Adipocyte (in vitro differentiated cells): Measurements from ENCODE around the gene STOML2.
A peak's percentile ranks its signal among the peaks of the same experiment; 100 is the strongest.
"Not testable (repeated sequence)": the region's sequence is repeated elsewhere in the genome, so short reads cannot be mapped to it uniquely, and the experiment has no call there.

Experiments used
- DNase-seq: peaks from one replicate; pipeline ENCODE4 v3.0.0-alpha.2; 2015; ENCODE audit warnings: low read depth
- H3K27me3 ChIP-seq: replicated peaks from 2 replicates; pipeline ENCODE4 v1.7.0; 2013; ENCODE audit warnings: mild to moderate bottlenecking, low read length, moderate library complexity; ENCODE audit not compliant: control insufficient read depth, insufficient read depth
- H3K36me3 ChIP-seq: 2 replicates; pipeline ENCODE4 v1.7.0; 2013; ENCODE audit warnings: low read length, mild to moderate bottlenecking, moderate library complexity; ENCODE audit not compliant: control insufficient read depth, insufficient read depth, severe bottlenecking
- H3K4me1 ChIP-seq: 2 replicates; pipeline ENCODE4 v1.7.0; 2013; ENCODE audit warnings: mild to moderate bottlenecking, low read length, moderate library complexity; ENCODE audit not compliant: control insufficient read depth, insufficient read depth
- H3K4me3 ChIP-seq: 2 replicates; pipeline ENCODE4 v1.7.0; 2013; ENCODE audit warnings: mild to moderate bottlenecking, low read length, moderate library complexity
- H3K9ac ChIP-seq: 2 replicates; pipeline ENCODE4 v1.7.0; 2013; ENCODE audit warnings: mild to moderate bottlenecking, low read length, moderate library complexity
- H3K9me3 ChIP-seq: 2 replicates; pipeline ENCODE4 v1.7.0; 2013; ENCODE audit warnings: mild to moderate bottlenecking, low read length, moderate library complexity; ENCODE audit not compliant: control insufficient read depth

Gene STOML2, protein sequence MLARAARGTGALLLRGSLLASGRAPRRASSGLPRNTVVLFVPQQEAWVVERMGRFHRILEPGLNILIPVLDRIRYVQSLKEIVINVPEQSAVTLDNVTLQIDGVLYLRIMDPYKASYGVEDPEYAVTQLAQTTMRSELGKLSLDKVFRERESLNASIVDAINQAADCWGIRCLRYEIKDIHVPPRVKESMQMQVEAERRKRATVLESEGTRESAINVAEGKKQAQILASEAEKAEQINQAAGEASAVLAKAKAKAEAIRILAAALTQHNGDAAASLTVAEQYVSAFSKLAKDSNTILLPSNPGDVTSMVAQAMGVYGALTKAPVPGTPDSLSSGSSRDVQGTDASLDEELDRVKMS

DNA sequence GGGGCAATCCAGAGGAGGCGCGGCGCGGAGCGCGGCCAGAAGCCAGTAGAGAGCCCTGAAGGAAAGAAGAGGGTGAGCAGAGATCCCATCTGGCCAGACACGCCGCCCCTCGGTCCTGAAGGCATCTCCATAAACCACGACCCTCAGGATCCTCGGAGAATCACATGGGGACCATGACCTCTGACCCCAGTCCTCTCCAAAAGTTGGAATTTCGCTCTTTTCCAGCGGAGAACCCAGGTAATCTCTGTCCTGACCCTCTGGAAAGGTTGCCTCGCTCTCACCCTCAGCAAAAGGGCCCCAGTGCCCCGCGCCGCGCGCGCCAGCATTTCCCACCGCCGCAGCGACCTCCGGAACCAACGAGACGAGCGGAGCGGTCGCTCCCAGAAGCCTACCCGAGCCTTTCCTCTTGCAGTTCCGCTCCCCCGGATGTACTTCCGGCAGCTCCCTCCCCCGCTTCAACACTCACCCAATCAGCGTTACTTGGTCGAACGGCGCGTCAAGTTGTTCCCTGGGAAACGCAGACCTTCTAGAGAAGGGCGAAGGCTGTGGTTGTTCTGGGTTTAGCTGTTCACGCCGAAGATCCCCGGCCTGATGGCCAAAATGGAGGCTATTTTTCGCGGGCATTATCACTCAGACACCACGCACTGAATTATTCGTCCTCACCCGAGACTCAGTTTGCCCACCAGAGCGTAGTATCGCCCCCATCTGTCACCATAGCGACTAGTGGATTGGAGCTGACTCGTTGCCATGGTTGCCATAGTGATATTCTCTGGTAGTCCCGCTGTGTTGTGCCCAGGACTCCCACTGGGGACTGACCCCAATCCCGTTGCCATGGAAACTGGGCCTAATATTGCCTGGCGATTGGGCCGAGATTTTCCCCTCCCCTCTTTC is at the start of gene STOML2:
TSS of gene STOML2 (minus strand) at position 363 of the 891 bp plus-strand sequence. CDS start at position 326, 37 bp downstream.
- Histone ChIP-seq H3K9ac (peak within 1 kb of the TSS; percentile 95), H3K4me1 (peaks cover 30% of the 10 kb centered on the region), H3K36me3 (peaks cover 70% of the 10 kb centered on the region), H3K4me3 (peak within 1 kb of the TSS; percentile 95), H3K27me3 (no peaks in the 10 kb centered on the region), H3K9me3 (no peaks in the 10 kb centered on the region)
- DNase-seq: peak; percentile 98

DNA sequence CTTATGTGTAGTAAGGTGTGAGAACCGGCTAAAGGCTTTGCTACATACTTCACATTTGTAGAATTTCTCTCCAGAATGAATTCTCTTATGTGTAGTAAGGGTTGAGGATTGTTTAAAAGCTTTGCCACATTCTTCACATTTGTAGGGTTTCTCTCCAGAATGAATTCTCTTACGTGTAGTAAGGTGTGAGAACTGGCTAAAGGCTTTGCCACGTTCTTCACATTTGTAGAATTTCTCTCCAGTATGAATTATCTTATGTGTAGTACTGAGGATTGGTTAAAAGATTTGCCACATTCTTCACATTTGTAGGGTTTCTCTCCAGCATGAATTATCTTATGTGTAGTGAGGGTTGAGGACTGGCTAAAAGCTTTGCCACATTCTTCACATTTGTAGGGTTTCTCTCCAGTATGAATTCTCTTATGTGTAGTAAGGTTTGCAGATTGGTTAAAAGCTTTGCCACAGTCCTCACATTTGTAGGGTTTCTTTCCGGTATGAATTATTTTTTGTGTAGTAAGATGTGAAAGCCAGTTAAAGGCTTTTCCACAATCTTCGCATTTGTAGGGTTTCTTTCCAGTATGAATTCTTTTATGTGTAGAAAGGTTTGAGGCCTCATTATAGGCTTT is 45.1 kb upstream of the STOML2 start:
- H3K4me3 ChIP-seq, H3K4me1 ChIP-seq, H3K9ac ChIP-seq, DNase-seq, H3K27me3 ChIP-seq, H3K36me3 ChIP-seq: not testable (repeated sequence)
- peaks cover 62% of the 10 kb centered on the region for H3K9me3 ChIP-seq

DNA sequence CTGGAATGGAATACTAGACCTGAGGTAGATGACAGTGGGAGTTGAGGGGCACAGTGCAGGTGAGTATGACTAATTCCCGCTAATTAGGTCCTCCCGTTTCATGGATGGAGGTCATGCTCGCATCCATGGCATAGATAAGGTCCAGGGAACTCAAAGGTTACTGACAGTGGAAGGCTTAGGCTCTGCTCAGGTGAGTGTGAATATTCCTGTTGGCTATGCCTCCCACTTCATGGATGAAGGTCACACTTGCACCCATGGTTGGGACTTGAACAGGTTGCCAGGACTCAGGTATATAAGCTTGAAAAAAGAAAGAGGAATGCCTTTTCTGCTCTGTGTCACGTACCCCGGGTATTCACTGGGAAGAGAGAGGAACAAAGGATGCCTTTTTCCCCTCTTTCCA is 39.1 kb upstream of the STOML2 start:
- Histone ChIP-seq H3K27me3 (no peaks in the 10 kb centered on the region), H3K9ac (no peak overlapping the region), H3K4me3 (peak overlapping the region; percentile 37), H3K36me3 (no peaks in the 10 kb centered on the region), H3K9me3 (peaks cover 61% of the 10 kb centered on the region), H3K4me1 (no peaks in the 10 kb centered on the region)
- no peak for DNase-seq

DNA sequence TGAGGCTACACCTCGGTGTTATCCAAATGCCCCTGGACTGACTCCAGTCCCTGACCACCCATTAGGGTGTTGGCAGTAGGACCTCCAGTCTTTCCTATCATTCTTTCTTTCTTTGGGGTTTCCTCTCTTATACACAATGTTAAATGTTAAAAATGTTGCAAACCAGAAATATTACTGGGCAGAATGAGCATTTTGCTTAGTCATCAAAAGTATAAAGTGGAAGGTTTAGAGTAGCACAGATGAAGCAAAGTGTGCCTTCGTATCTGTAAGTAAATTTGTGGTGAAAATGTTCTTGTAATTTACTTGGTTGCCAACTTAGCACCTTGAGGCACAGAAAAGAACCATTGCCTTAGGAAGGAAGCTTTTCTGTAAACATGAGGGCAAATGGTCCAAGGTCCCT is 37.2 kb upstream of the STOML2 start:
- Histone ChIP-seq H3K4me3 (no peak overlapping the region), H3K9ac (no peak overlapping the region), H3K9me3 (peaks cover 59% of the 10 kb centered on the region), H3K4me1 (no peaks in the 10 kb centered on the region), H3K27me3 (no peaks in the 10 kb centered on the region), H3K36me3 (no peaks in the 10 kb centered on the region)
- DNase-seq: no peak

DNA sequence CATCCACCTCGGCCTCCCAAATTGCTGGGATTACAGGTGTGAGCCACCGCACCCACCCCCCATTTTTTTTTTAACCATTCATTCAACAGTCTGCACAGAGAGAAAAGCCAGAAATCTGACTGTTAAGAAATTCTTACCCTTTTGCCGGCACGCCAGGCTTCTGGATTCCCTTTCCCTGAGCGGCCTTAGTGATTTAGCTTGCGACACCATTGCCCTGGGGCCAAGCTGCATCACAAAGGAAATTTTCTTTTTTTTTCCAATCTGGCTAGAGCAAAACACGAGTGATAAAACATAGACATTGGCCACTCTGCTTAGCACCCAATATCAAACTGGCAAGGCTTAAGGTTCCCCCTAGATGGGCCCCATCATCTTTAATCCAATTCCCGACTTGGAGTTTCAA is 33.9 kb upstream of the STOML2 start:
- Histone ChIP-seq H3K4me1 (no peaks in the 10 kb centered on the region), H3K4me3 (no peak overlapping the region), H3K9me3 (peaks cover 48% of the 10 kb centered on the region), H3K27me3 (no peaks in the 10 kb centered on the region), H3K9ac (no peak overlapping the region), H3K36me3 (no peaks in the 10 kb centered on the region)
- peak; percentile 15 for DNase-seq

DNA sequence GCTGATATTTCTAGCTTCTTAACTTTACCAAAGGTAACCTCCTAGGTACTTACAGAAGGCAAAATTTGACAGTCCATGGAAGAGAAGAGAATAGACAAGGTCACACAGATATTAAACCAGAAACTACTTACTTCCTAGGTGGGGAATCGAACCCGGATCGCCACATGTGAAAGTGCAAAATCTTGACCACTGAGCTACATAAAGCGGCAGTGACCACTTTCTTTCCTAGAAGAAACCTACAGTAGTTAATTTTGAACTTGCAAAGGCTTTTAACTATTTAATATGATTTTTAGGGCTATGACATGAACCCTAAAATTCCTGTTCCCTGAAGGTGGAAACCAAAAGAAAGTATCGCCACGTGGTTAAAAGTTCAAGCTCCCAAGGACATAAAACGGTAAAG is 33.1 kb upstream of the STOML2 start:
- no peak overlapping the region for H3K4me3 ChIP-seq
- DNase-seq: no peak

DNA sequence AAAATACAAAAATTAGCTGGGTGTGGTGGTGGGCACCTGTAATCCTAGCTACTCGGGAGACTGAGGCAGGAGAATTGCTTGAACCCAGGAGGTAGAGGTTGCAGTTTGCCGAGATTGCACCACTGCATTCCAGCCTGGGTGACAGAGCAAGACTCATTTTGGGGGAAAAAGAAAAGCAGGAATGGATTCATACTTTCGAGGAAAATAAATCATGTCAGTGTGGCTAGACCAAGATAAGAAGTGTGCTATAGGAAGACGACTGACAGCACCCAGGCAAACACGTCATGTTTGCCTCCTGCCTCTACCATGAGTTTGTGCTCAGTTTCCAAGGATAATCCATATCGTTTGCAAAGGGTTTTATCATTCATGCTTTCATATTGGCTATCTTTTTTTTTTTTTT is 32.0 kb upstream of the STOML2 start:
- Histone ChIP-seq H3K4me3 (no peak overlapping the region), H3K4me1 (no peaks in the 10 kb centered on the region), H3K9ac (no peak overlapping the region), H3K36me3 (no peaks in the 10 kb centered on the region), H3K27me3 (no peaks in the 10 kb centered on the region), H3K9me3 (peaks cover 37% of the 10 kb centered on the region)
- no peak for DNase-seq

More for the DNA sequence above, 33.1 kb upstream of the STOML2 start:
- H3K36me3 ChIP-seq: no peaks in the 10 kb centered on the region
- peaks cover 42% of the 10 kb centered on the region for H3K9me3 ChIP-seq
- H3K4me1 ChIP-seq: no peaks in the 10 kb centered on the region
- H3K27me3 ChIP-seq: no peaks in the 10 kb centered on the region
- H3K9ac ChIP-seq: no peak overlapping the region

DNA sequence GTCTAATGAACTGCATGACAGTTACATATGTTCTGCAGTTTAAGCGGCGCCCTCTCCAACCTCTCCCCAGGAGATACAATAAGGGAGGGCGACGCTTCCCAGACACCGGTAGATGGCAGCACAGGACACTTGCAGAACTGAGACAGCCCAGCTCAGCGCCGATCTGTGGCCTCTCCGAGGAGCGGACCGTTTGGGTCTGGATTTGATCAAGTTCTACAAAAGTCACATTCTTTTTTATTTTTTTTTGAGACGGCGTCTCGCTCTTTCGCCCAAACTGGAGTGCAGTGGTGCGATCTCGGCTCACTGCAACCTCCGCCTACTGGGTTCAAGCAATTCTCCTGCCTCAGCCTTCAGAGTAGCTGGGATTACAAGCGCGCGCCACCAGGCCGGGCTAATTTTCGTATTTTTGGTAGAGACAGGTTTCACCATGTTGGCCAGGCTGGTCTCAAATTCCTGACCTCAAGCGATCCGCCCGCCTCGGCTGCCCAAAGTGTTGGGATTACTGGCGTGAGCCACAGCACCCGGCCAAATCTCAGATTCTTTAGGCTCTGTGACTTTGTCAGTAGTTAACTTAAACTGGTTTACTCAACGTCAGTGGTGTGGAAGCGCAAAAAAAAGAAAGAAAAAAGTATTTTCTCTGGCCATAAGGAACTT is 14.1 kb upstream of the STOML2 start:
- Histone ChIP-seq H3K27me3 (no peaks in the 10 kb centered on the region), H3K9ac (peak overlapping the region; percentile 85), H3K4me3 (peak overlapping the region; percentile 85), H3K9me3 (no peaks in the 10 kb centered on the region), H3K4me1 (peaks cover 34% of the 10 kb centered on the region), H3K36me3 (no peaks in the 10 kb centered on the region)
- peak; percentile 99 for DNase-seq

DNA sequence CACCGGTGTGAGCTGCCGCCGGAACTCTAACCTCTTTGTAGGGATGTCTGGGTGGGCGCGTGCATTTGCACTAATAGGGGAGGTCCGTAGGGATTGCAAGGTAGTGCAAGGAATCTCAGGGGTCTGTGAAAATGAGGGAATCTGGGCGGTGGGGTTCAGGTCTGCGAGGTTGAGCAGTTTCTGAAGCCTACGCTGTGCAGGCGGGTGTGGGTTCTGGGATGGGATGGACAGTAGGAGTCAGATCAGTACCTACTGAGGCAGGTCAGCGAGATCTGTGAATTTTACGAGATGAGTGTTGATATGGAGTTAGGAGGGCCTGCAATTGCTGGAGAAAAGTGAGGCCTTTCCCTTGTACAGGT is 13.6 kb upstream of the STOML2 start:
- no peaks in the 10 kb centered on the region for H3K27me3 ChIP-seq
- no peaks in the 10 kb centered on the region for H3K36me3 ChIP-seq
- no peak for DNase-seq
- peak overlapping the region; percentile 85 for H3K9ac ChIP-seq
- no peaks in the 10 kb centered on the region for H3K9me3 ChIP-seq
- peaks cover 38% of the 10 kb centered on the region for H3K4me1 ChIP-seq
- H3K4me3 ChIP-seq: peak overlapping the region; percentile 85

DNA sequence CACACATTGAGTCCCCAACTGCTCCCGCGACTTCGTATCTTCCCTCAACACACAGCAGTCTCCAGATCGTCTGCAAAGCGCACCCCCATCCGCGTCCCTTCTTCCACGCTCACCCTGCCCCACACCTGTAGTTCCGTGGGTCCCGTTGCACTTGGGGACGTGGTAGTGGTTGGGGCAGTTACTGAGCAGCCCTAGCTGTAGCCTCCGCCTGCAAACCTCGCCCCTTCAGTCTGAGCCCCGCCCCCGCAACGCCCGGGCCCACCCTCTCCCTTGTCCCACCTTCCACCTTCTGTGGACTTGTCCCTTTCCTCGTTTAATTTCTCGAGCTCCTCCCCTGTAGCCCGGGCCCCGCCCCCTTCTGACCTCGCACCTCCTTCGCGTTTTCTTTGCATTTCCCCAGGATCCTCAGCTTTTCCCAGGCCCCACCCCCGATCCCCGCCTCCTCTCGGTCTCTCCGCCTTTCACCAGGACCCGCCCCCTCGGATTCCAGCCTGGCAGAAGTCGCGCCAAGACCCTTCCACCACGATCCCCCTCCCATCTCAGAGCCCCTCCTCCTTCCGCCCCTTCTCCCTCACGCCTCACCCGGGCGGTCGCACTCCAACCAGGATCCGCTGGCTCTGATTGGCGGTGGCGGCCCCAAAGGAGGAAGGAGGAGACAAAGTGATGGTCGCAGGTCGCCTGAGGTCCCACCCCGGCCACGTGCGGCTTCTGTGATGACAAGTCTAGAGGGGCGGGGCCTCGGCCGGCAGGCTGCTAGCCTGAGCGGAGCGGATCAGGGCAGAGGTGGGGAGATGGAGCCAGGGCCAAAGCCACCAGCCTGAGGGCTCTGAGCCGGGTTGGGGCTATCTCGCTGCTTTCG is 13.0 kb upstream of the STOML2 start, which contains the start of gene ATOSB:
TSS of gene ATOSB (minus strand) at position 183 of the 859 bp plus-strand sequence. CDS start 7,588 bp downstream, outside the sequence.
- Histone ChIP-seq H3K9me3 (no peaks in the 10 kb centered on the region), H3K27me3 (no peaks in the 10 kb centered on the region), H3K4me3 (peak within 1 kb of the TSS; percentile 85), H3K9ac (peak within 1 kb of the TSS; percentile 94), H3K36me3 (no peaks in the 10 kb centered on the region), H3K4me1 (peaks cover 39% of the 10 kb centered on the region)
- peak; percentile 96 for DNase-seq
